K562 (cell line): Measurements from ENCODE around the gene SOS2.
"Not testable (repeated sequence)": the region's sequence is repeated elsewhere in the genome, so short reads cannot be mapped to it uniquely, and the experiment has no call there.

Experiments used
- EZH2 ChIP-seq: IDR thresholded peaks from 2 replicates; pipeline ENCODE4 v1.6.1; 2012; ENCODE audit warnings: low read depth, mild to moderate bottlenecking, inconsistent platforms, low read length, borderline replicate concordance
- SETDB1 ChIP-seq: IDR thresholded peaks from one replicate; pipeline ENCODE4 v1.6.1; 2012; ENCODE audit warnings: low read length, control low read depth, inconsistent platforms
- ZKSCAN8 ChIP-seq: fragments of 200-800 bp; sonication (Bioruptor generic); IDR thresholded peaks from 2 replicates; pipeline ENCODE4 v1.6.1; 2016; ENCODE audit warnings: missing genetic modification characterization, missing compliant biosample characterization
- TF ChIP-seq, protein P1 (sequence below): fragments of 450-650 bp; formaldehyde crosslinking; IDR thresholded peaks from 2 replicates; pipeline ENCODE4 v1.4.0; 2022; ENCODE audit warnings: missing genetic modification characterization

GRCh38 chr14:50073663-50074062 lies 157.7 kb downstream of the SOS2 start:
- not testable (repeated sequence) for TF ChIP-seq EZH2; SETDB1; ZKSCAN8 (CRISPR knock-in tag)
- TF ChIP-seq, protein P1, sequence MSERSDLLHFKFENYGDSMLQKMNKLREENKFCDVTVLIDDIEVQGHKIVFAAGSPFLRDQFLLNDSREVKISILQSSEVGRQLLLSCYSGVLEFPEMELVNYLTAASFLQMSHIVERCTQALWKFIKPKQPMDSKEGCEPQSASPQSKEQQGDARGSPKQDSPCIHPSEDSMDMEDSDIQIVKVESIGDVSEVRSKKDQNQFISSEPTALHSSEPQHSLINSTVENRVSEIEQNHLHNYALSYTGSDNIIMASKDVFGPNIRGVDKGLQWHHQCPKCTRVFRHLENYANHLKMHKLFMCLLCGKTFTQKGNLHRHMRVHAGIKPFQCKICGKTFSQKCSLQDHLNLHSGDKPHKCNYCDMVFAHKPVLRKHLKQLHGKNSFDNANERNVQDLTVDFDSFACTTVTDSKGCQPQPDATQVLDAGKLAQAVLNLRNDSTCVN: not testable (repeated sequence)
